ENCODE results near the gene MSGN1. TPM values are rescaled to one million over a fixed set of nuclear protein-coding genes. Genes with fewer than 3 reads are reported as not detected.

MSGN1 gene
- total RNA-seq, 1 experiment from 2014 or later = not detected

DNA sequence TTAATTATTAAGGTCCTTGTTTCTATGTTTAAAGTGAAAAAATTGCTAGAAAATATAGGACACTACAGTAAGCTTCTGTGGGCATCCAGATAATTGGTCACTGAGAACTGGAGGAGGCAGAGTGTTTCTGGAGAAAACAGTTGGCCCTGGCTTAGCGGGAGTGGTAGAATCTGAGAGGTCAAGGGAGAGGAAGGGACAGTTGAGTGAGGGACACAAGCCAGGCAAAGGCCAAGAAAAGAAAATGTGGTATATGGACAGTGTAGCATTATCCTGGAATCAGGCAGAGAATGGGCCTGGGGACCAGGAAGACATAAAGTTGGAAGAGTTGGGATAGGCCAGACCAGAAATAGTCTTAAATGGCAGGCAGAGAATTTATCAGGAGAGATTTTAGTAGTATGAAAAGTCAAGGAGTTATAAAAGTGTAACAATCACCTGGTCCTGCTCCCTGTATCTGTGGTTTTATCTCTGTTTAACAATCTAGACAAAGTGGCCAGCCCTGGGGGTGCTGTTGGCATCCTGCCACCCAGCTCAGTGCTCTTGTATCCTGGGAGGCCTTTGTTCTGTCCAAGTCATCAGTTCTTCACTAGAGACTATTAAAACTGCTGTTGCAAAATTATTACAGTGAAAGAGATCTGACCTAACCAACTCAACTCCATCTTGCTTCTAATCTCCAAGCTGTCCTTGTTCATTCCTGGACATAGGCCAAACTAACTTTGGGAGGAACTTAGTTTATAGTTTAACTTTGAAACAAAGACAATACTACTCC lies 15.4 kb upstream of the MSGN1 start:
- Histone ChIP-seq H3K79me2 (ENCODE audit: insufficient read depth, low read length) (no peaks in the 10 kb centered on the region), H3K56ac (ENCODE audit: insufficient read length, low read depth, low read length) (no peak overlapping the region), H4K8ac (replicated peaks; ENCODE audit: insufficient read length, low read depth, low read length) (no peak overlapping the region), H2AFZ (ENCODE audit: low read length) (no peak overlapping the region), H4K20me1 (ENCODE audit: control insufficient read depth, insufficient read depth, insufficient read length) (no peaks in the 10 kb centered on the region), H3T11ph (ENCODE audit: low read length) (no peak overlapping the region), H3K4ac (ENCODE audit: low read depth, low read length) (no peak overlapping the region), H3K27me3 (ENCODE audit: insufficient read depth, low read length) (no peaks in the 10 kb centered on the region), H3K23ac (ENCODE audit: insufficient read length, low read depth, low read length) (no peak overlapping the region), H2AK5ac (ENCODE audit: insufficient read length, low read length) (no peak overlapping the region), H3K9ac (ENCODE audit: extremely low read depth, insufficient read length, low read length) (no peak overlapping the region), H3K27ac (ENCODE audit: insufficient read length, low read depth, low read length) (no peak overlapping the region), H3K4me1 (ENCODE audit: insufficient read depth, low read length) (no peaks in the 10 kb centered on the region; the same call in 1 of the 2 replicates), H3K18ac (ENCODE audit: insufficient read length, low read depth, low read length) (no peak overlapping the region), H3K23me2 (ENCODE audit: insufficient read length, low read depth, low read length, poor library complexity, severe bottlenecking) (no peaks in the 10 kb centered on the region), H2BK12ac (ENCODE audit: insufficient read length, low read depth, low read length) (no peak overlapping the region), H3K14ac (ENCODE audit: insufficient read depth, low read length) (no peak overlapping the region), H4K91ac (ENCODE audit: insufficient read length, low read depth, low read length) (no peak overlapping the region), H3K9me3 (ENCODE audit: control insufficient read depth, low read depth, low read length) (no peaks in the 10 kb centered on the region), H2BK5ac (ENCODE audit: insufficient read length, low read length) (no peak overlapping the region), H2BK15ac (ENCODE audit: low read depth, low read length) (no peak overlapping the region), H2BK120ac (ENCODE audit: low read depth, low read length, poor library complexity, severe bottlenecking) (no peak overlapping the region), H3K79me1 (ENCODE audit: insufficient read depth, low read depth, low read length, poor library complexity, severe bottlenecking) (no peaks in the 10 kb centered on the region), H2BK20ac (ENCODE audit: low read depth, low read length, poor library complexity, severe bottlenecking) (no peak overlapping the region), H4K5ac (ENCODE audit: insufficient read length, low read depth, low read length) (no peak overlapping the region), H3K4me2 (ENCODE audit: insufficient read depth, insufficient read length, low read length) (no peak overlapping the region)
- Mint-ChIP-seq H3K36me3 (ENCODE audit: insufficient read depth in 1 of 3, low read depth in 3 of 3) (no peaks in the 10 kb centered on the region), H3K4me3 (no peak overlapping the region), H3K27ac (no peak overlapping the region), H3K4me1 (peaks cover 0 to 4% of the 10 kb centered on the region in 2 experiments; a peak in 1 of 4 replicates), H3K9me3 (no peaks in the 10 kb centered on the region), H3K27me3 (ENCODE audit: low read depth) (peaks cover 4% of the 10 kb centered on the region)
- no peak for DNase-seq
- TF ChIP-seq, protein P1, sequence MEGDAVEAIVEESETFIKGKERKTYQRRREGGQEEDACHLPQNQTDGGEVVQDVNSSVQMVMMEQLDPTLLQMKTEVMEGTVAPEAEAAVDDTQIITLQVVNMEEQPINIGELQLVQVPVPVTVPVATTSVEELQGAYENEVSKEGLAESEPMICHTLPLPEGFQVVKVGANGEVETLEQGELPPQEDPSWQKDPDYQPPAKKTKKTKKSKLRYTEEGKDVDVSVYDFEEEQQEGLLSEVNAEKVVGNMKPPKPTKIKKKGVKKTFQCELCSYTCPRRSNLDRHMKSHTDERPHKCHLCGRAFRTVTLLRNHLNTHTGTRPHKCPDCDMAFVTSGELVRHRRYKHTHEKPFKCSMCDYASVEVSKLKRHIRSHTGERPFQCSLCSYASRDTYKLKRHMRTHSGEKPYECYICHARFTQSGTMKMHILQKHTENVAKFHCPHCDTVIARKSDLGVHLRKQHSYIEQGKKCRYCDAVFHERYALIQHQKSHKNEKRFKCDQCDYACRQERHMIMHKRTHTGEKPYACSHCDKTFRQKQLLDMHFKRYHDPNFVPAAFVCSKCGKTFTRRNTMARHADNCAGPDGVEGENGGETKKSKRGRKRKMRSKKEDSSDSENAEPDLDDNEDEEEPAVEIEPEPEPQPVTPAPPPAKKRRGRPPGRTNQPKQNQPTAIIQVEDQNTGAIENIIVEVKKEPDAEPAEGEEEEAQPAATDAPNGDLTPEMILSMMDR (conservative IDR thresholded peaks at IDR 0.05) = no peak
- WGBS (ENCODE audit: extremely low coverage, insufficient read length, low lambda C conversion rate) = no CpG with 5 or more reads among the region's 1 CpG

Measured in H9 (cell line).